Prostate gland (tissue), 2 donors: ENCODE measurements around the gene SLC39A11.

Experiments used
- CTCF ChIP-seq, 4 experiments: fragments of 200-600 bp in 2 of 4; fragments of 450-650 bp in 2 of 4; sonication (generic) in 2 of 4; IDR thresholded peaks; 1 replicate in 3 of 4; 2 replicates in 1 of 4; pipeline ENCODE4 v1.5.1; 2016 to 2019; ENCODE audit warnings: antibody characterized with exemption in 4 of 4, mild to moderate bottlenecking in 2 of 4, moderate library complexity in 2 of 4
- POLR2A ChIP-seq: fragments of 450-650 bp; IDR thresholded peaks from one replicate; pipeline ENCODE4 v1.6.1; 2016; ENCODE audit warnings: antibody characterized with exemption, mild to moderate bottlenecking
- POLR2AphosphoS5 ChIP-seq: sonication (generic); formaldehyde crosslinking; IDR thresholded peaks from one replicate; pipeline ENCODE4 v1.6.1; 2017; ENCODE audit warnings: antibody characterized with exemption

GRCh38 chr17:72789711-72790110 lies 302.8 kb downstream of the SLC39A11 start:
- TF ChIP-seq CTCF (IDR thresholded peaks at IDR 0.05) (no peak), POLR2A (no peak), POLR2AphosphoS5 (no peak)
